Urinary bladder (tissue), 4 donors: Measurements from ENCODE around the gene SND1. TPM values are rescaled to one million over a fixed set of nuclear protein-coding genes. Genes with fewer than 3 reads are reported as not detected.

Experiments used
- DNase-seq: peaks from one replicate; pipeline ENCODE4 v3.0.0-alpha.2; 2015; ENCODE audit errors: extremely low spot score
- H3K27ac ChIP-seq: one replicate; pipeline ENCODE4 v1.5.1; 2013; ENCODE audit warnings: low read depth, mild to moderate bottlenecking, moderate library complexity
- H3K36me3 ChIP-seq: one replicate; pipeline ENCODE4 v1.6.1; 2013; ENCODE audit warnings: mild to moderate bottlenecking, moderate library complexity; ENCODE audit not compliant: insufficient read depth
- H3K4me1 ChIP-seq: one replicate; pipeline ENCODE4 v1.6.1; 2013; ENCODE audit warnings: mild to moderate bottlenecking, moderate library complexity; ENCODE audit not compliant: insufficient read depth
- H3K4me3 ChIP-seq: one replicate; pipeline ENCODE4 v1.5.1; 2013; ENCODE audit warnings: low read depth, low read length
- WGBS: extraction: QIAGEN DNeasy Blood & Tissue Kit; methylation state at CpG from one replicate; pipeline ENCODE4 v1.1.7; 2013; 5-methylcytosine and 5-hydroxymethylcytosine counted together
- polyA plus RNA-seq: library from polyadenylated mRNA; stranded (reverse); fragments of 200-250 nt; gene quantifications from one replicate; pipeline ENCODE4 v1.2.3, GENCODE V29; 2013
- total RNA-seq: library from RNA; depleted of rRNA; stranded (reverse); fragments of >200 nt; gene quantifications from one replicate; pipeline ENCODE4 v1.2.3, GENCODE V29; 2014
- donor health status: healthy with polysubstance abuse.
- donor health status: healthy.

SND1 gene
- total and polyA plus RNA-seq, 2 donors, result 89.8 to 102 TPM

GRCh38 chr7:127905491-127906330, 253.7 kb downstream of the SND1 start:
- DNase-seq, result no peak
- Histone ChIP-seq H3K4me3 (no peak overlapping the region), H3K27ac (no peak overlapping the region), H3K36me3 (no peaks in the 10 kb centered on the region), H3K4me1 (no peaks in the 10 kb centered on the region)
- WGBS, result 77% methylated on average over 2 of the region's 2 CpGs

- WGBS, result 76% methylated on average over 6 of the region's 6 CpGs
- H3K36me3 ChIP-seq, result no peaks in the 10 kb centered on the region
- H3K4me1 ChIP-seq, result no peaks in the 10 kb centered on the region
- H3K27ac ChIP-seq, result no peak overlapping the region
- no peak for DNase-seq
- H3K4me3 ChIP-seq, result no peak overlapping the region
Measured at GRCh38 chr7:127907110-127908040, 255.4 kb downstream of the SND1 start.

- WGBS, result 86% methylated on average over 4 of the region's 4 CpGs
- Histone ChIP-seq H3K36me3 (no peaks in the 10 kb centered on the region), H3K27ac (no peak overlapping the region), H3K4me1 (no peaks in the 10 kb centered on the region), H3K4me3 (no peak overlapping the region)
- DNase-seq, result no peak
Measured at GRCh38 chr7:127908430-127909258, 256.6 kb downstream of the SND1 start.

GRCh38 chr7:127909424-127910152, 257.6 kb downstream of the SND1 start:
- Histone ChIP-seq H3K27ac (no peak overlapping the region), H3K36me3 (no peaks in the 10 kb centered on the region), H3K4me3 (no peak overlapping the region), H3K4me1 (no peaks in the 10 kb centered on the region)
- WGBS, result 91% methylated on average over 3 of the region's 3 CpGs
- no peak for DNase-seq

- 67% methylated on average over 3 of the region's 3 CpGs for WGBS
- no peaks in the 10 kb centered on the region for H3K4me1 ChIP-seq
- no peaks in the 10 kb centered on the region for H3K36me3 ChIP-seq
- no peak overlapping the region for H3K27ac ChIP-seq
- no peak overlapping the region for H3K4me3 ChIP-seq
- no peak for DNase-seq
Measured at GRCh38 chr7:127910670-127911069, 258.7 kb downstream of the SND1 start.

- DNase-seq, result no peak
- WGBS, result 96% methylated on average over 1 of the region's 1 CpG
- no peak overlapping the region for H3K4me3 ChIP-seq
- H3K36me3 ChIP-seq, result no peaks in the 10 kb centered on the region
- H3K27ac ChIP-seq, result no peak overlapping the region
- no peaks in the 10 kb centered on the region for H3K4me1 ChIP-seq
Measured at GRCh38 chr7:127911968-127912511, 260.0 kb downstream of the SND1 start.

- DNase-seq, result no peak
- Histone ChIP-seq H3K36me3 (no peaks in the 10 kb centered on the region), H3K4me1 (no peaks in the 10 kb centered on the region), H3K27ac (no peak overlapping the region), H3K4me3 (no peak overlapping the region)
- WGBS, result 56% methylated on average over 2 of the region's 2 CpGs
Measured at GRCh38 chr7:127912901-127913300, 260.9 kb downstream of the SND1 start.

- no peak overlapping the region for H3K27ac ChIP-seq
- no peak for DNase-seq
- no peak overlapping the region for H3K4me3 ChIP-seq
- 45% methylated on average over 2 of the region's 2 CpGs for WGBS
- no peaks in the 10 kb centered on the region for H3K36me3 ChIP-seq
- H3K4me1 ChIP-seq, result no peaks in the 10 kb centered on the region
Measured at GRCh38 chr7:127913686-127914085, 261.7 kb downstream of the SND1 start.

- no peaks in the 10 kb centered on the region for H3K36me3 ChIP-seq
- DNase-seq, result no peak
- no peaks in the 10 kb centered on the region for H3K4me1 ChIP-seq
- no peak overlapping the region for H3K27ac ChIP-seq
- H3K4me3 ChIP-seq, result no peak overlapping the region
- 98% methylated on average over 6 of the region's 6 CpGs for WGBS
Measured at GRCh38 chr7:127914693-127915092, 262.7 kb downstream of the SND1 start.

GRCh38 chr7:127916735-127917134, 264.7 kb downstream of the SND1 start:
- no peak overlapping the region for H3K4me3 ChIP-seq
- no peaks in the 10 kb centered on the region for H3K36me3 ChIP-seq
- DNase-seq, result no peak
- no peak overlapping the region for H3K27ac ChIP-seq
- H3K4me1 ChIP-seq, result no peaks in the 10 kb centered on the region
- WGBS, result 97% methylated on average over 3 of the region's 3 CpGs

GRCh38 chr7:127918130-127918529, 266.1 kb downstream of the SND1 start:
- Histone ChIP-seq H3K4me3 (no peak overlapping the region), H3K36me3 (no peaks in the 10 kb centered on the region), H3K4me1 (no peaks in the 10 kb centered on the region), H3K27ac (no peak overlapping the region)
- DNase-seq, result no peak
- 89% methylated on average over 8 of the region's 8 CpGs for WGBS

GRCh38 chr7:127920787-127921438, 268.9 kb downstream of the SND1 start:
- no peaks in the 10 kb centered on the region for H3K36me3 ChIP-seq
- 91% methylated on average over 2 of the region's 2 CpGs for WGBS
- H3K27ac ChIP-seq, result no peak overlapping the region

More at GRCh38 chr7:127920787-127921438, 268.9 kb downstream of the SND1 start:
- Histone ChIP-seq H3K4me3 (no peak overlapping the region), H3K4me1 (no peaks in the 10 kb centered on the region)
- no peak for DNase-seq
